Fibroblast of pulmonary artery (primary cell): ENCODE data around the gene RIPOR3.
"Not testable (repeated sequence)": the region's sequence is repeated elsewhere in the genome, so short reads cannot be mapped to it uniquely, and the experiment has no call there.

Experiments
- DNase-seq: peaks from one replicate; pipeline ENCODE4 v3.0.0-alpha.2; 2010; ENCODE audit warnings: low read depth
- H3K4me3 ChIP-seq: replicated peaks from 2 replicates; pipeline ENCODE4 v1.5.1; 2011; ENCODE audit warnings: low read depth, mild to moderate bottlenecking, control low read depth, low read length, moderate library complexity
- CTCF ChIP-seq: IDR thresholded peaks from 2 replicates; pipeline ENCODE4 v1.5.1; 2011; ENCODE audit warnings: mild to moderate bottlenecking, control low read depth, low read length, inconsistent platforms; ENCODE audit errors: missing control alignments

The RIPOR3 gene

DNA sequence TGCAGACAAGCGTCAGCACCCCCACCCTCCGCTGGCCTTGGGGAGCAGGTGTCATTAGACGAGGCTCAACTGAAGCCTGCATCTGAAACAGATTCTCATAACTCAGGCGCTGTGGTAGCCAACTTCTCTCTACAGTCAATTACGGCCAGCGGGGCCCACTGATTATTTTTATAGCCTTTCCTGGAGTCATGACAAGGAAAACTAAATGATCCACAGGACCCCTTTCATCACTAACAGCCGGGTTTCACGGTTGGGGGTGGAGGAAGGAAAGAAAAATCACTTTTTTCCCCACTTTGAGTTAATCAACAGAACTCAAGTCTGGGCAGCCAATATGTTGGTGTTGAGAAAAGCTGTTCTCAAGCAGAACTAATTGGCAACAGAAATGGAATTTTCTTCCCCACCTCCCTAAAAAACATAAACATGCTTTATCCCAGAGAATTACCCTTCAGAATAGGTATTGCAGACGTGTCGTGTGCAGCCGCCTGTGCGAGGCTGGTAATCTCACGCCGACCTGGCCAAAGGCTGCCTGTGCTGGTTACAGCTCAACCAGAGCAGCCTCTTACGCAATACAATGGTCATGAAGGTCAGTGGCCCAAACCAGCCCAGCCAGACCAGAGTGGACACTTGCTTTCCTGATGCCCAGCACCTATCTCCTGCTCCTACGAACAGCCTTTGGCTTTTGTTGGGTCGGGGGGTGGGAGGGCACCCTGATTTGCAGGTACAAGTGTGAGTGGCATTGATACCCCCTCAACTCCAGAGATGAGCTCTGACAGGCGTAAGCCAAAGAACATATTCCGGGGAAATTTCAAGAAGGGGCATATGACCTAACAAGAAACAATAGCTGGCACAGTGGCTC, 11.0 kb downstream of the RIPOR3 start:
- no peak for DNase-seq
- no peak for TF ChIP-seq CTCF
- no peak overlapping the region for H3K4me3 ChIP-seq

DNA sequence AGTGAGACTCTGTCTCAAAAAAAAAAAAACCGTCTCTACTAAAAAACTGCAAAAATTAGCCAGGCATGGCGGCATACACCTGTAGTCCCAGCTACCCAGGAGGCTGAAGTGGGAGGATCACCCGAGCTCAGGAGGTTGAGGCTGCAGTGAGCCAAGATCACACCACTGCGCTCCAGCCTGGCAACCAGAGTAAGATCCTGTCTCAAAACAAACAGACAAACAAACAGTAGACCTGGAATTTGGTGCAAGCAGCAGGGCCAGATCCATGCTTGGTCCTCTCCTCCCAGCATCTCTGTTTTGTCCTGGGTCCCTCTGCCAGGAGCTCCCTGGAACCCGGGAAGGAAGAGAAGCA, 11.6 kb downstream of the RIPOR3 start:
- TF ChIP-seq CTCF, result no peak
- no peak overlapping the region for H3K4me3 ChIP-seq
- DNase-seq, result no peak

GRCh38 chr20:50678169-50678898, 13.0 kb downstream of the RIPOR3 start:
- H3K4me3 ChIP-seq, result no peak overlapping the region
- no peak for TF ChIP-seq CTCF
- DNase-seq, result peak; percentile 85

DNA sequence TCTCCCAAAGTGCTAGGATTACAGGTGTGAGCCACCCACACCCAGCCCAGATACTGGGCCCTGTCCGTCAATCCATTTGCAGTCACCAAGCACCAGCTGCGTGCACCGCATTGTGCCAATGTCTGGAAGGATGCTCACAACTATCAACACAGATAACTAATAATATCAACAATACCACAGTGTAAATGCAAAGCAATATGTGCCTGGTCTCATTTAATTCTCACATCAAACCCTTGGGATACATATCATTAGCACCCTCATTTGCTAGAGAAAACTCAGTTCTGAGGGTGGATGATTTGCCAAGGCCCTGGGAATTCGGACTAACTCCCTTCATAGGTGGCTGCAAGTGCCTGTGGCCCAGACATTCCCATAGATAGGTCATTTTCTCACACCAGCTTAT, 14.5 kb downstream of the RIPOR3 start:
- H3K4me3 ChIP-seq, result no peak overlapping the region
- no peak for DNase-seq
- no peak for TF ChIP-seq CTCF

GRCh38 chr20:50676377-50676731, 15.0 kb downstream of the RIPOR3 start:
- not testable (repeated sequence) for DNase-seq, H3K4me3 ChIP-seq

GRCh38 chr20:50675671-50676376, 15.5 kb downstream of the RIPOR3 start:
- TF ChIP-seq CTCF, result no peak
- no peak overlapping the region for H3K4me3 ChIP-seq
- no peak for DNase-seq

DNA sequence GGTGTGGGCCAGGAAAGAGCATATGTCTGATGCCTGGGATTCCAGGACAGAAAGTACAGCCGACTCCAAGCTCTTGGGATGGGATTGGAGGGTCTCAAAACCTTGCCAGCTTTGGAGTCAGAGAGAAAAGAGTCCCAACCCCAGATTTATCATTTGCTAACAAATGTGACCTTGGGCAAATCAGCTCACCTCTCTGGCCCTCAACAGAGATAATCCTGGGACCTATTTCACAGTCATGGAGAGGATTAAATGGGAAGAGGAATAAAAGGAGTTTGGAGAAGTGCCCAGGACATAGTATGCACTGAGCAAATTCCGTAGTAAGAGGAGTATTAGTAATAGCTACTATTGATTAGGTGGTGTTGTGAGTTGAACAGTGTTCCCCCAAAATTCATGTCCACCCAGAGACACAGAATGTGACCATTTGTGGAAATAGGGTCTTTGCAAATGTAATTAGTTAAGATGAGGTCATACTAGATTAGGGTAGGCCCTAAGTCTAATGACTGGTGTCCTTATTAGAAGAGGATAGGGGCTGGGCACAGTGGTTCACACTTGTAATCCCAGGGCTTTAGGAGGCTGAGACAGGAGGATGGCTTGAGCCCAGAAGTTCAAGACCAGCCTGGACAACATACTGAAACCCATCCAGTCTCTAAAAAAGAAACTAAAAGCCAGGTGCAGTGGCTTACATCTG, 17.1 kb downstream of the RIPOR3 start:
- DNase-seq, result no peak
- no peak overlapping the region for H3K4me3 ChIP-seq
- TF ChIP-seq CTCF, result no peak
